Endothelial cell of umbilical vein (primary cell): ENCODE results near the gene LZTS2. TPM values are rescaled to one million over a fixed set of nuclear protein-coding genes. Genes with fewer than 3 reads are reported as not detected.

Experiments
- BruUV-seq: library from RNA; stranded (reverse); fragments of 400-500 nt; replicated peaks from 2 replicates; lab custom pipeline; 2021; lab: Mats Ljungman, UMichigan
- CTCF ChIA-PET: fragments of 300-600, 350-600 bp; sonication (Branson Sonifier 250); formaldehyde crosslinking; loops from one replicate; lab custom pipeline; 2021; ENCODE audit warnings: antibody characterized with exemption, inconsistent platforms; lab: Charles Lee
- POLR2A ChIA-PET: fragments of 300-600, 350-600 bp; sonication (Branson Sonifier 250); formaldehyde crosslinking; loops from one replicate; lab custom pipeline; 2021; ENCODE audit warnings: antibody characterized with exemption, inconsistent platforms; lab: Charles Lee
- DNase-seq: peaks from one replicate; pipeline ENCODE4 v3.0.0-alpha.2; 2011; ENCODE audit warnings: low read depth, low spot score
- FAIRE-seq: peaks from 2 replicates; lab custom pipeline; 2011; peaks lifted over from hg19 to GRCh38; lab: Jason Lieb, UNC
- H2AFZ ChIP-seq: 2 replicates; pipeline ENCODE4 v1.6.0; 2012; ENCODE audit warnings: low read depth, low read length, control low read depth, inconsistent platforms
- H3K27ac ChIP-seq: 2 replicates; pipeline ENCODE4 v1.5.1; 2011; ENCODE audit warnings: low read depth, mild to moderate bottlenecking, control low read depth, low read length, moderate library complexity; ENCODE audit not compliant: insufficient read depth
- H3K27me3 ChIP-seq, 2 experiments: 2 replicates each; pipeline versions ENCODE4 v1.6.0 to v1.6.1; 2011; ENCODE audit warnings: low read length in 2 of 2, mixed read lengths in 1 of 2; ENCODE audit not compliant: control insufficient read depth in 2 of 2, insufficient read depth in 2 of 2
- H3K36me3 ChIP-seq, 2 experiments: 2 replicates in 1 of 2; 3 replicates in 1 of 2; pipeline ENCODE4 v1.5.1; 2011; ENCODE audit warnings: low read length in 2 of 2, mild to moderate bottlenecking in 1 of 2, moderate library complexity in 1 of 2; ENCODE audit not compliant: control insufficient read depth in 2 of 2, insufficient read depth in 2 of 2; ENCODE audit errors: extremely low read depth in 1 of 2
- H3K4me1 ChIP-seq: 3 replicates; pipeline ENCODE4 v1.5.1; 2011; ENCODE audit warnings: mild to moderate bottlenecking, low read length; ENCODE audit not compliant: control insufficient read depth, insufficient read depth; ENCODE audit errors: extremely low read depth
- H3K4me2 ChIP-seq: 2 replicates; pipeline ENCODE4 v1.6.1; 2011; ENCODE audit warnings: low read length, control low read depth, mixed read lengths; ENCODE audit not compliant: insufficient read depth
- H3K4me3 ChIP-seq, 3 experiments: fragments of 200-600 bp in 1 of 3; sonication (generic), shearing (Covaris generic) in 1 of 3; replicated peaks in 1 of 3; 2 replicates each; pipeline ENCODE4 v1.5.1; 2011 to 2016; ENCODE audit warnings: control low read depth in 3 of 3, low read length in 3 of 3, mild to moderate bottlenecking in 2 of 3, inconsistent platforms in 1 of 3, low read depth in 1 of 3, moderate library complexity in 1 of 3; ENCODE audit not compliant: insufficient read depth in 1 of 3
- H3K79me2 ChIP-seq: 2 replicates; pipeline ENCODE4 v1.6.0; 2012; ENCODE audit warnings: low read length, inconsistent platforms; ENCODE audit not compliant: control insufficient read depth, insufficient read depth
- H3K9ac ChIP-seq: replicated peaks from 2 replicates; pipeline ENCODE3; 2011; ENCODE audit warnings: low read length, control low read depth; ENCODE audit not compliant: insufficient read depth; ENCODE audit errors: extremely low read depth
- H3K9me1 ChIP-seq: replicated peaks from 3 replicates; pipeline ENCODE4 v1.6.0; 2011; ENCODE audit warnings: mild to moderate bottlenecking, low read length; ENCODE audit not compliant: control insufficient read depth, insufficient read depth; ENCODE audit errors: extremely low read depth
- H3K9me3 ChIP-seq: replicated peaks from 2 replicates; pipeline ENCODE4 v1.5.1; 2012; ENCODE audit warnings: low read length, inconsistent platforms; ENCODE audit not compliant: control insufficient read depth, insufficient read depth
- H4K20me1 ChIP-seq: replicated peaks from 2 replicates; pipeline ENCODE3; 2011; ENCODE audit warnings: mild to moderate bottlenecking, low read length; ENCODE audit not compliant: control insufficient read depth, insufficient read depth; ENCODE audit errors: extremely low read depth
- EZH2 ChIP-seq: IDR thresholded peaks from 2 replicates; pipeline ENCODE4 v1.6.1; 2012; ENCODE audit warnings: borderline replicate concordance, low read depth, mild to moderate bottlenecking, moderate library complexity, low read length, inconsistent platforms; ENCODE audit not compliant: severe bottlenecking
- FOS ChIP-seq: IDR thresholded peaks from 2 replicates; pipeline ENCODE4 v1.6.1; 2011; ENCODE audit warnings: mild to moderate bottlenecking, low read length, moderate library complexity, borderline replicate concordance; ENCODE audit not compliant: insufficient read depth
- GATA2 ChIP-seq: IDR thresholded peaks from 2 replicates; pipeline ENCODE4 v1.7.0; 2011; ENCODE audit warnings: low read depth, mild to moderate bottlenecking, moderate library complexity, mixed read lengths, low read length; ENCODE audit not compliant: insufficient read length, insufficient read depth
- JUN ChIP-seq: IDR thresholded peaks from 2 replicates; pipeline ENCODE4 v1.6.1; 2011; ENCODE audit warnings: borderline replicate concordance, low read depth; ENCODE audit not compliant: insufficient read length, insufficient read depth
- MAX ChIP-seq: IDR thresholded peaks from 2 replicates; pipeline ENCODE4 v1.6.1; 2011; ENCODE audit not compliant: insufficient read depth, insufficient read length
- MYC ChIP-seq: IDR thresholded peaks from one replicate; pipeline ENCODE4 v1.6.1; 2011; ENCODE audit warnings: mild to moderate bottlenecking, low read depth, low read length
- POLR2A ChIP-seq: IDR thresholded peaks from 2 replicates; pipeline ENCODE4 v1.6.1; 2012; ENCODE audit warnings: low read depth, mild to moderate bottlenecking, control low read depth, low read length
- POLR2AphosphoS5 ChIP-seq: IDR thresholded peaks from 2 replicates; pipeline ENCODE4 v1.6.1; 2012; ENCODE audit warnings: low read depth, mild to moderate bottlenecking, control low read depth, low read length, moderate library complexity; ENCODE audit not compliant: insufficient read depth
- dilution Hi-C: fragments of 300-500 bp; cut with MboI; formaldehyde crosslinking; loops from one replicate; pipeline ENCODE4 v1.15.0; 2019; ENCODE audit warnings: low sequenced_read_pairs; ENCODE audit not compliant: extremely low pct_ligation_motif_present
- intact Hi-C: fragments of 100-400 bp; cut with micrococcal nuclease; formaldehyde crosslinking; loops from one replicate; pipeline ENCODE4 v1.10.0; 2022
- polyA plus RNA-seq, 4 experiments: library from polyadenylated mRNA; depleted of rRNA in 3 of 4; stranded (reverse) in 3 of 4; unstranded in 1 of 4; fragments of >200 nt; gene quantifications; 2 replicates each; pipeline versions ENCODE4 v1.2.1 to v1.2.3, GENCODE V29; 2011 to 2012; ENCODE audit warnings: missing spikeins in 1 of 4
- total RNA-seq: library from RNA; stranded (reverse); gene quantifications from 2 replicates; pipeline ENCODE4 v1.2.3, GENCODE V29; 2021
- TF ChIP-seq, protein P1 (sequence below), 2 donors: IDR thresholded peaks; 1 replicate in 1 of 2; 2 replicates in 1 of 2; pipeline ENCODE4 v1.5.1; 2011; ENCODE audit warnings: low read length in 2 of 2, mild to moderate bottlenecking in 2 of 2, moderate library complexity in 2 of 2, control low read depth in 1 of 2, inconsistent platforms in 1 of 2, low read depth in 1 of 2; ENCODE audit not compliant: insufficient read depth in 1 of 2; ENCODE audit errors: extremely low read depth in 1 of 2

The LZTS2 gene
- total and polyA plus RNA-seq, 2 donors (not counting 3 experiments of a cell fraction or from before 2014, with no cell fraction given) = 70.8 to 79.5 TPM

GRCh38 chr10:101055411-101055810 lies 55.8 kb downstream of the LZTS2 start:
- H3K27ac ChIP-seq = no peak overlapping the region
- intact Hi-C loops = no loop called here
- H3K36me3 ChIP-seq = no peaks in the 10 kb centered on the region
- CTCF ChIA-PET = interaction anchor here (0.7 to 4.8 kb wide), 6 partner anchors 9 to 87 kb away, joined by 3 to 44 read pairs (median 5); no protein-coding TSS in a partner anchor
- H3K4me2 ChIP-seq = no peak overlapping the region
- POLR2A ChIA-PET = no interaction called here
- no peaks in the 10 kb centered on the region for H4K20me1 ChIP-seq
- no peak overlapping the region for H2AFZ ChIP-seq
- DNase-seq (no peak), FAIRE-seq (no peak)
- TF ChIP-seq EZH2 = no peak
- TF ChIP-seq POLR2A = no peak
- TF ChIP-seq MYC = no peak
- TF ChIP-seq MAX = no peak
- no peak for TF ChIP-seq GATA2
- no peak for TF ChIP-seq JUN
- no peak for TF ChIP-seq FOS
- TF ChIP-seq, protein P1, sequence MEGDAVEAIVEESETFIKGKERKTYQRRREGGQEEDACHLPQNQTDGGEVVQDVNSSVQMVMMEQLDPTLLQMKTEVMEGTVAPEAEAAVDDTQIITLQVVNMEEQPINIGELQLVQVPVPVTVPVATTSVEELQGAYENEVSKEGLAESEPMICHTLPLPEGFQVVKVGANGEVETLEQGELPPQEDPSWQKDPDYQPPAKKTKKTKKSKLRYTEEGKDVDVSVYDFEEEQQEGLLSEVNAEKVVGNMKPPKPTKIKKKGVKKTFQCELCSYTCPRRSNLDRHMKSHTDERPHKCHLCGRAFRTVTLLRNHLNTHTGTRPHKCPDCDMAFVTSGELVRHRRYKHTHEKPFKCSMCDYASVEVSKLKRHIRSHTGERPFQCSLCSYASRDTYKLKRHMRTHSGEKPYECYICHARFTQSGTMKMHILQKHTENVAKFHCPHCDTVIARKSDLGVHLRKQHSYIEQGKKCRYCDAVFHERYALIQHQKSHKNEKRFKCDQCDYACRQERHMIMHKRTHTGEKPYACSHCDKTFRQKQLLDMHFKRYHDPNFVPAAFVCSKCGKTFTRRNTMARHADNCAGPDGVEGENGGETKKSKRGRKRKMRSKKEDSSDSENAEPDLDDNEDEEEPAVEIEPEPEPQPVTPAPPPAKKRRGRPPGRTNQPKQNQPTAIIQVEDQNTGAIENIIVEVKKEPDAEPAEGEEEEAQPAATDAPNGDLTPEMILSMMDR (IDR thresholded peaks at IDR 0.05; ENCODE audit: extremely low read depth in 1 of 2, insufficient read depth in 1 of 2, low read depth in 1 of 2, low read length in 2 of 2) = no peak
- no peak for TF ChIP-seq POLR2AphosphoS5
- H3K27me3 ChIP-seq = peaks cover 0 to 1% of the 10 kb centered on the region in 2 experiments
- H3K79me2 ChIP-seq = no peaks in the 10 kb centered on the region
- peaks cover 12% of the 10 kb centered on the region for H3K4me1 ChIP-seq
- H3K9me3 ChIP-seq = no peaks in the 10 kb centered on the region
- dilution Hi-C loops = no loop called here
- BruUV-seq = no TSS peak
- no peak overlapping the region for H3K9ac ChIP-seq
- H3K4me3 ChIP-seq = no peak overlapping the region
- H3K9me1 ChIP-seq = no peaks in the 10 kb centered on the region
